HG02970 (cell line): ENCODE data around the gene MGAT5.
A peak's percentile ranks its signal among the peaks of the same experiment; 100 is the strongest.

ENCODE experiments used
- ATAC-seq: cut with Tn5 transposase; IDR thresholded peaks from one replicate; pipeline ENCODE4 v1.9.1; 2021; ENCODE audit warnings: mild to moderate bottlenecking, moderate library complexity, moderate number of reproducible peaks; ENCODE audit not compliant: unreplicated experiment, low FRiP score

The MGAT5 gene

GRCh38 chr2:134231301-134231964 is 22.4 kb upstream of the MGAT5 start:
- no peak for ATAC-seq

GRCh38 chr2:134231965-134232340 is 21.9 kb upstream of the MGAT5 start:
- ATAC-seq = no peak

- ATAC-seq = no peak
These were observed 21.4 kb upstream of the MGAT5 start for GRCh38 chr2:134232461-134232860.

GRCh38 chr2:134232868-134233727 is 20.8 kb upstream of the MGAT5 start:
- ATAC-seq = peak; percentile 21

GRCh38 chr2:134233728-134234136 is 20.1 kb upstream of the MGAT5 start:
- peak; percentile 41 for ATAC-seq

- ATAC-seq = no peak
These were observed 19.3 kb upstream of the MGAT5 start for GRCh38 chr2:134234535-134234934.

GRCh38 chr2:134235510-134236144 is 18.2 kb upstream of the MGAT5 start:
- no peak for ATAC-seq

- no peak for ATAC-seq
These were observed 15.5 kb upstream of the MGAT5 start for GRCh38 chr2:134238371-134238770.

- no peak for ATAC-seq
These were observed 13.8 kb upstream of the MGAT5 start for GRCh38 chr2:134240061-134240460.

GRCh38 chr2:134241911-134242310 is 12.0 kb upstream of the MGAT5 start:
- ATAC-seq = no peak

GRCh38 chr2:134243244-134243643 is 10.6 kb upstream of the MGAT5 start:
- no peak for ATAC-seq

GRCh38 chr2:134244086-134244485 is 9.8 kb upstream of the MGAT5 start:
- no peak for ATAC-seq

- ATAC-seq = no peak
These were observed 9.3 kb upstream of the MGAT5 start for GRCh38 chr2:134244587-134244986.

- ATAC-seq = no peak
These were observed 8.4 kb upstream of the MGAT5 start for GRCh38 chr2:134245340-134245984.

- no peak for ATAC-seq
These were observed 7.6 kb upstream of the MGAT5 start for GRCh38 chr2:134246154-134246874.

GRCh38 chr2:134247679-134248078 is 6.2 kb upstream of the MGAT5 start:
- no peak for ATAC-seq

- no peak for ATAC-seq
These were observed 5.0 kb upstream of the MGAT5 start for GRCh38 chr2:134248913-134249312.

- no peak for ATAC-seq
These were observed 4.1 kb upstream of the MGAT5 start for GRCh38 chr2:134249755-134250154.

- ATAC-seq = no peak
These were observed 2.9 kb upstream of the MGAT5 start for GRCh38 chr2:134250840-134251461.
